Tibial nerve (tissue), 4 donors: Measurements from ENCODE around the gene CDH13. TPM values are rescaled to one million over a fixed set of nuclear protein-coding genes. Genes with fewer than 3 reads are reported as not detected.
A peak's percentile ranks its signal among the peaks of the same experiment; 100 is the strongest.

Experiments
- DNase-seq, 2 donors: peaks; one replicate each; pipeline ENCODE4 v3.0.0-alpha.2; 2019; ENCODE audit warnings: low spot score in 2 of 2
- H3K27ac ChIP-seq, 4 donors: fragments of 200-600 bp; sonication (generic) in 3 of 4; one replicate each; pipeline ENCODE4 v1.5.1; 2017 to 2019; ENCODE audit warnings: mild to moderate bottlenecking in 1 of 4
- H3K27me3 ChIP-seq, 2 donors: fragments of 200-600 bp; sonication (generic) in 1 of 2; one replicate each; pipeline versions ENCODE4 v1.5.1 to v1.6.0; 2017 to 2019
- H3K36me3 ChIP-seq, 3 donors: fragments of 200-600 bp; sonication (generic); one replicate each; pipeline ENCODE4 v1.5.1; 2018 to 2019
- H3K4me1 ChIP-seq, 4 donors: fragments of 200-600 bp; sonication (generic) in 3 of 4; one replicate each; pipeline ENCODE4 v1.5.1; 2017 to 2019
- H3K4me3 ChIP-seq, 4 donors: fragments of 200-600 bp; sonication (generic) in 3 of 4; one replicate each; pipeline ENCODE4 v1.5.1; 2017 to 2019; ENCODE audit warnings: mild to moderate bottlenecking in 1 of 4, moderate library complexity in 1 of 4
- H3K9me3 ChIP-seq, 4 donors: fragments of 200-600 bp; sonication (generic) in 3 of 4; one replicate each; pipeline ENCODE4 v1.5.1; 2017 to 2019
- EP300 ChIP-seq, 2 donors: sonication (generic); formaldehyde crosslinking; IDR thresholded peaks; one replicate each; pipeline ENCODE4 v1.6.1; 2017; ENCODE audit warnings: antibody characterized with exemption in 2 of 2, mild to moderate bottlenecking in 1 of 2
- POLR2A ChIP-seq, 2 donors: fragments of 450-650 bp; IDR thresholded peaks; one replicate each; pipeline ENCODE4 v1.6.1; 2017; ENCODE audit warnings: antibody characterized with exemption in 2 of 2, mild to moderate bottlenecking in 2 of 2, moderate library complexity in 2 of 2
- WGBS, 2 donors: methylation state at CpG; one replicate each; pipeline ENCODE4 v1.1.5; 2018; 5-methylcytosine and 5-hydroxymethylcytosine counted together
- total RNA-seq, 4 donors: library from RNA; depleted of rRNA; stranded (reverse); fragments of >200 nt; gene quantifications; one replicate each; pipeline ENCODE4 v1.1.0, GENCODE V29; 2016
- TF ChIP-seq, protein P1 (sequence below), 5 experiments: fragments of 200-600 bp in 3 of 5; fragments of 450-650 bp in 2 of 5; sonication (generic) in 3 of 5; IDR thresholded peaks; one replicate each; pipeline ENCODE4 v1.5.1; 2016 to 2019; ENCODE audit warnings: antibody characterized with exemption in 5 of 5, mild to moderate bottlenecking in 3 of 5, moderate library complexity in 2 of 5

The CDH13 gene
- total RNA-seq, 4 donors from 2014 or later: 4.1 to 14.4 (median 5.8) TPM

- Histone ChIP-seq H3K9me3 (no peaks in the 10 kb centered on the region), H3K27ac (no peak overlapping the region), H3K4me3 (no peak overlapping the region), H3K36me3 (no peaks in the 10 kb centered on the region), H3K4me1 (peaks cover 0 to 20% (median 3%) of the 10 kb centered on the region in 4 donors), H3K27me3 (peaks cover 0 to 27% of the 10 kb centered on the region in 2 donors)
- WGBS, 2 donors: 65 to 68% methylated on average over 3 of the region's 3 CpGs
- no peak for DNase-seq
- TF ChIP-seq, protein P1, sequence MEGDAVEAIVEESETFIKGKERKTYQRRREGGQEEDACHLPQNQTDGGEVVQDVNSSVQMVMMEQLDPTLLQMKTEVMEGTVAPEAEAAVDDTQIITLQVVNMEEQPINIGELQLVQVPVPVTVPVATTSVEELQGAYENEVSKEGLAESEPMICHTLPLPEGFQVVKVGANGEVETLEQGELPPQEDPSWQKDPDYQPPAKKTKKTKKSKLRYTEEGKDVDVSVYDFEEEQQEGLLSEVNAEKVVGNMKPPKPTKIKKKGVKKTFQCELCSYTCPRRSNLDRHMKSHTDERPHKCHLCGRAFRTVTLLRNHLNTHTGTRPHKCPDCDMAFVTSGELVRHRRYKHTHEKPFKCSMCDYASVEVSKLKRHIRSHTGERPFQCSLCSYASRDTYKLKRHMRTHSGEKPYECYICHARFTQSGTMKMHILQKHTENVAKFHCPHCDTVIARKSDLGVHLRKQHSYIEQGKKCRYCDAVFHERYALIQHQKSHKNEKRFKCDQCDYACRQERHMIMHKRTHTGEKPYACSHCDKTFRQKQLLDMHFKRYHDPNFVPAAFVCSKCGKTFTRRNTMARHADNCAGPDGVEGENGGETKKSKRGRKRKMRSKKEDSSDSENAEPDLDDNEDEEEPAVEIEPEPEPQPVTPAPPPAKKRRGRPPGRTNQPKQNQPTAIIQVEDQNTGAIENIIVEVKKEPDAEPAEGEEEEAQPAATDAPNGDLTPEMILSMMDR (IDR thresholded peaks at IDR 0.05): peak in 1 of 5 experiments; percentile 4
- TF ChIP-seq EP300 (IDR thresholded peaks at IDR 0.05): no peak
These were observed 3.9 kb downstream of the CDH13 start for GRCh38 chr16:82630688-82631087.

- TF ChIP-seq POLR2A (IDR thresholded peaks at IDR 0.05) (no peak), EP300 (IDR thresholded peaks at IDR 0.05) (no peak)
- TF ChIP-seq, protein P1 (IDR thresholded peaks at IDR 0.05): no peak
- Histone ChIP-seq H3K4me1 (peaks cover 0 to 15% (median 3%) of the 10 kb centered on the region in 4 donors), H3K36me3 (no peaks in the 10 kb centered on the region), H3K27me3 (peaks cover 0 to 19% of the 10 kb centered on the region in 2 donors), H3K4me3 (no peak overlapping the region), H3K27ac (no peak overlapping the region), H3K9me3 (no peaks in the 10 kb centered on the region)
- WGBS, 2 donors: 83 to 87% methylated on average over 10 of the region's 10 CpGs
- no peak for DNase-seq
These were observed 5.2 kb downstream of the CDH13 start for GRCh38 chr16:82631701-82632685.

DNA sequence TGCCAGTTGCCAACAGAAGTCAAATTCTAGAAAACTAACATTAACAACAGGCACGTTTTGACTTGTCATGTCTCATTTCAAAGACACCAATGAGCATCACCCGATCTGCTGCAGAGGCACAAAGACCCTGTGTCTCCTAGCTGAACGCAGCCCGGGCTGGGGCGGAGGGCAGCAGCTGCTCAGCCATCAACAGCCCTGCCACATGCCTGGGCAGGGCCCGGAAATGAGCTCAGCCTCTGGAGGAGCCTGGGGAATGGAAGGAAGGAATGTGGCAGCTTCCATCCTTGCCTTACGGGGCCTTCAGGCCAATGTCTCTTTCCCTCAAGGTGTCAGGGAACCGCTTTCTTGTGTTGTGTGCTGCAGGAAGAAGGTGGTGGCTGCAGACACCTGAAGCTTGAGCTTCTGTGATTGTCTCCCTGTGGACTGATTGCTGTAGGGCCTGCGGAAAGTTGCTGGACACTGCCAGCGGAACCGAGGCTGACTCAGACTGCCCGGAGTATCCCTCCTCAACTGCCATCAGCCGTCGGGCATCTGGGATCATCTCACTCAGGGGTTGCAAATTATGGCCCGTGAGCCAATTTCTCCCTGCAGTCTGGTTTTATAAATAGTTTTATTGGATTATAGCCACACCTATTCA lies 7.3 kb downstream of the CDH13 start:
- no peaks in the 10 kb centered on the region for H3K9me3 ChIP-seq
- no peak overlapping the region for H3K4me3 ChIP-seq
- DNase-seq: no peak
- no peaks in the 10 kb centered on the region for H3K36me3 ChIP-seq
- peaks cover 0 to under 1% of the 10 kb centered on the region in 2 donors for H3K27me3 ChIP-seq
- 35 to 42% methylated on average over 15 of the region's 15 CpGs for WGBS, 2 donors
- H3K4me1 ChIP-seq: no peaks in the 10 kb centered on the region
- no peak overlapping the region for H3K27ac ChIP-seq
- TF ChIP-seq EP300 (IDR thresholded peaks at IDR 0.05) (no peak), POLR2A (IDR thresholded peaks at IDR 0.05) (no peak)
- TF ChIP-seq, protein P1 (IDR thresholded peaks at IDR 0.05): no peak

DNA sequence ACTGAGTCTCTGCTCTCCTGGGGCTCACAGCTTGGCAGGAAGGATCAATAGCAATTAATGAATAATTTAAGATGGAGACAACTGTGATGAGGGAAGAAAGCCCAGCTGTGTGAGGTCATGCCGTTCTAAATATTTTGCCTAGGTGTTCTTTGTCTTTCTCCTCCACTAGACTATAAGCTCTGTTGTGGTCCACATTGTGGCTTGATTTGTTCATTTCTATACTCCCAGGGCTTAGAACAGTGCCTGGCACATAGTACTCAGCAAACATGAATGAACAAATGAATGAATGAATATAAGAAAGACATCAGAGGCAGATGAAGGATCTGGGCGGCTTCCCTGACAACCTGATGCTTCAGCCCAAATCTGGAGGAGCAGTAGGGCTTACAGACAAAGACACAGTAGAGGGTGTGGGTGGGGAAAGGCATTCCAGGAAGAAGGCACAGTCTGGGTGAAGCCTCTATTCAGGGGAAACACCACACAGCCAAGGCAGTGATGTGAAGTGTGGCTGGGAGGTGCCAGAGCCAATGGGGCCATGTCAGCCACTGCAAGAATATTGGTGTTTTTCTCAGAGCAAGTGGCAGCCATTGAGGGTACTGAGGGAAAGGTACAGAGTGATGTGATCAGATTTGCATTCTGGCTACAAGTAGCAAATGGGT lies 8.3 kb downstream of the CDH13 start:
- no peak overlapping the region for H3K27ac ChIP-seq
- no peak for TF ChIP-seq POLR2A (IDR thresholded peaks at IDR 0.05)
- TF ChIP-seq EP300 (IDR thresholded peaks at IDR 0.05): no peak
- TF ChIP-seq, protein P1 (IDR thresholded peaks at IDR 0.05): no peak

More for the DNA sequence above, 8.3 kb downstream of the CDH13 start:
- Histone ChIP-seq H3K27me3 (no peaks in the 10 kb centered on the region), H3K4me3 (no peak overlapping the region), H3K9me3 (no peaks in the 10 kb centered on the region), H3K36me3 (no peaks in the 10 kb centered on the region), H3K4me1 (no peaks in the 10 kb centered on the region)
- no peak for DNase-seq
- 82 to 87% methylated on average over 2 of the region's 2 CpGs for WGBS, 2 donors
